ENCODE data around the gene CLCN1. TPM values are rescaled to one million over a fixed set of nuclear protein-coding genes. Genes with fewer than 3 reads are reported as not detected.

CLCN1 gene
- total RNA-seq, 1 donor from 2014 or later, result not detected

DNA sequence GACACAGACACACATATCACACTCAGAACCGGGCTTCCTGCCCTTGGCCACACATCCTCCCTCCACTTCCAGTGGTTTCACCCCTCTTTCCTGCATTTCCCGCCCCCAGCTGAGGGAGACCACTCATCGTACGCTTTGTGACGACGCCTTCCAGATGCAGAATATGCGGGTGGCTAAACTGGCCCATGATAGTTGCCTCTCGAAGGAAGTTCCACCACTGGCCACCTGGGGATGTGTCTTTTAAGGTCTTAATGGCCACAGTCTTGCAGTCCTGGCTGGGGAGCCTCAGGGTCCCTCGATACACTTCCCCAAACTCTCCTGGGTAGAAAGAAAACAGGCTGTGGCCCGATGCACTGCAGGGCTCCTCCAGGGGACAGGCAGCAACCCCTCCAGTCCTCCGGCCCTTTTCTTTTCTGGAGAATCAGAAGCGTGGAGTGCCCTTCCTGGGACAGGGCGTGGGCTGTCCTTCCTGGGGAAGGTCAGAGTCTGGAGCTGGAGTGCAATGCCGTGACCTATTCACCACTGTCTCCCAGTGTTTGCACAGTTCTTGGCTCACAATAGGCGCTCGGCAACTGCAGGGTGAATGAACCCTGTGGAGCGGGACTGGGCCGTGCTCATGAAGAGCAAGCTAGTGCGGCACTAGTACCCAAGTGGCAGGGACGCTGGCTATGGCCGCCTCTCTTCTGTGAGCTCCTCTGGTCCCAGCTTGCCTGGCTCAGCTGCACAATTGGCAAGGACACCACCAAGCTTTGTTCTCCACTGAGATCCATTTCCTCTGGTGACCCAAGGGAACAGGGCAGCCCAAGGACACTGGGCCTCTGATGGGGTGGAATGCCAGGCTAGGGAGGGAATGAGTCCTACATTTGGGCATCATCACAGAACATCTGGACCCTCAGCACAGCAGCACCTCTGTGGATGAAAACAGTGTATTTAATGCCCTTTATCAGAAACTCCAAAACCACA, 79.6 kb downstream of the CLCN1 start:
- DNase-seq (ENCODE audit: low spot score) (peak; percentile 95), ATAC-seq (peak; percentile 75)

DNA sequence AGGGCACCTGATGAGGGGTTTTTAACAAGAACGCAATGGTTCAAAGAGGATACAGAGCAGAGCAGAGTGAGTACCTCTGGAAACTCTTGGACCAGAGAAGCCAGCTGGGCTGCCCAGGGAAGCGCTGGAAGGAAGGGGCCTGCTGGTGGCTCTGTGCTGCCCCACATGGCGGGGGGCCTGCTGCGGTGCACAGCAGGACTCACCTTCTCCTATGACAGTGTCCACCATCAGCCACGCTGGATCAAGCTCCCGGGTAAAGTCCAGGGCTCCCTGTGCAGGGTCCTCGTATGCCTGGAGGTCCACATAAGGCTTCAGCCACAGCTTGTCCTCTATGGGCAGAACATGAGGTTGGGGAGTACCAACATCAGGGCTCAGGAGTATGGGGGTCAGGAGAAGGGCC, 80.3 kb downstream of the CLCN1 start:
- DNase-seq (ENCODE audit: low spot score) (no peak), ATAC-seq (peak; percentile 1)

DNA sequence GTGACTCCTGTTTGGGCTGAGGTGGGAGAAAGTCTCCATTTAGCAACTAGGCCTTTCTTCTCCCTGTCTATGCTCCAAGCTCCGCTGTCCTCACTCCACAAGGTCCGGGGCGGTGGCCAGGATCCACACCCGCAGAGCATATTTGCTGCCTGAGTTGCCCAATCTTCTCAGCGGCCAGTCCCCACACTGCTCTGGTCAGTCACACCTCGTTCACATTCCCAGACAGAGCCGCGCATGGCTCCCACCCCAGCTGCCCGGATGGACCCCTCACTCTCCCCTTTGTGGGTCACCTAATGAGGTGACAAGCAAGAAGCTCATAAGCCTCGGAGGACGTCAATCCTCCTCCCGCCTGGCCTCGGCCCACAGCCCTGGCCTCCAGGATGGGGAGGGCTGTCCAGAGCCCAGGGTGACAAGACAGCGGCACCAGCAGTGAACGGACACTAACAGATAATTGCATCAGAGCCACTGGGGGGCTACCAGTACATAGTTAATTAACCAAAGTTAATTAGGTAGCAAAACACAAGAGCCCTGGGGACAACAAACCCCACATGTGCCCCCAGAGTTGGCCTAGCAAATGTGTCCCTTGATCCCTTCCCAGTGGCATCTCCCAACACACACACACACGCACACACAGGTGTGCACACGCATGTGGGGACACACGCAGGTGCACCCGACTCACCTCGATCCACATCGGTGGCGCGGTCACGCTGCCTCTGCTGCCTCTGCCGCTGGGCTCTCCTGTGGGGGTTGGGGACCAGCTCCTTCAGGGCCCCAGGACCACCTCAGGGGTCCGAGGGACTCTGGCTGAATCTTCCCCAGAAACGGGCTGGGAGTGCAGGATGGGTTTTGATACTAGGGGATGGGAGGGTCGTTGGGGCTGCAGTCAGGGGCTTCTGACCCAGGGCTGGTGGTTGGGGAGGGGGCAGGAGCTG, 81.0 kb downstream of the CLCN1 start:
- peak; percentile 90 for DNase-seq (ENCODE audit: low spot score)
- peak; percentile 71 for ATAC-seq

DNA sequence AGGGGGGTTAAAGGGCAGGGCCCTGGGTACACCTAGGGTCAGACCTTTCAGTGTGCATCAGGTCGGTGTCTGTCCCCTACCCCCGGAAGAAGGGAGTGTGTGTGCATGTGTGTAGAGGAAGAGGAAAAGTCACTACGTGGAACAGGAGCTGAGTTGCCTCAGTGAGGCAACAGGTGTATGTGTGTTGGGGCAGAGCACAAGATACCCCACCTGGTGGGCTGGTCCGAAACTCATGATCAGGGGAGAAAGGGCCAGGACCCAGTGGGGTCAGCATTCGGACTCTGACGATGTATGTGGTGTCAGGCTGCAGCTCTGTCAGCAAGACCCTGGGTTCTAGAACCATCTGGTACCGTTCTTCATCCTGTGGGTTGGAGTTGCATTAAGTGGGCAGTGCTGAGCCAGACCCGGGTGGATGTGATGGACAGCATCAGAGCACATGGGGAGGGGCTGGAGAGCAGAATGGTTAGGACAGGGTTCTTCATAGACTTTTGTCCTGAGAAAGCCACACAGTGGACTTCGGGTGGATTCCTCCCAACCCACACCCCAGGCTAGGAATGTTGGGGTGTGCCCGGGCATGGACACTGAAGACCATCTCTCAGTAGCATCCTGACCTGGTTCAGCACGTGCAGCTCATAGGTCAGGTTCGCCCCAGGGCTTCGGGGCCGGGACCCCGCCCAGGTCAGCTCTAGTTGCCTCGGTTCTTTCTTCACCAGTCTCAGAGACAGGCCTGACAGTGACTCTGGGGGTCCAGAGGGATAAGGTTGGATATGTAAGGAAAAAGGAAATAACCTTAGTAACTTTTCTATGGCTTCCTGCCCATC, 82.0 kb downstream of the CLCN1 start:
- no peak for ATAC-seq
- no peak for DNase-seq (ENCODE audit: low spot score)

DNA sequence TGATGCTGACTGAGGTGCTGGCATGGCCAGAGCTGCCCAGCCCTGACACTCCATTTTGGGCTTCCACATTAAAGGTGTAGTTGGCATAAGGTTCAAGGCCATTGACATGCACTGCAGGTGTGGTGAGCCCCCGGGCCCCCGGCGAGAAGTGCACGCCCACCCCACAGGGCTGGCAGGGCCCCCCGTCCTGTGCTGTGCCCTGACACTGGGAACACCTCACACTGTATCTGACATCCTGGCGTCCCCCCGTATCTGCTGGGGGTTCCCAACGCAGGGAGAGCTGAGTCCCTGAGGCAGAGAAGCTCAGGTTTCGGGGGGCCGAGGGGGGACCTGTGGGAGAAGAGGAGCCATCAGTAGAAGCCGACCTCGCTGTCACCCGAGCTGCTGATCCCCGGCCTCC, 82.7 kb downstream of the CLCN1 start:
- no peak for ATAC-seq
- DNase-seq (ENCODE audit: low spot score), result no peak

DNA sequence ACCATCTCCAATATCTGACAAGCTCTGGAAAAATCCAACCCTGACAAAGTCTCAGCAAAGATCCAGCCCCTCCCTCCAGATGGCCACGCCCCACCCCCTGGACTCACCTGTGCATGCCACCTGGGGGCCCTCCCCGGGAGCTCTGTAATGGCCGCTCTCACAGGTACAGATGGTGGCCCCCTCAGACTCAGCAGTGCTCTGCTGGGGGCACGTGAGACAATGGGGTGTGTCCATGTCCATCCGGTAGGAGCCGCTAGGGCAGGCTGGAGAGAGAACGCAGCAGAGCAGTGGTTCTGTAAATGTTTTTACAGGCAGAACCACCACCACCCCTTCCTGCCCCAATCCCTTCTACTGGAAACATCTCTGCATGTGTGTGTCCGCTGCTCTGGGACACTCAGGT, 83.2 kb downstream of the CLCN1 start:
- DNase-seq (ENCODE audit: low spot score), result no peak
- no peak for ATAC-seq

DNA sequence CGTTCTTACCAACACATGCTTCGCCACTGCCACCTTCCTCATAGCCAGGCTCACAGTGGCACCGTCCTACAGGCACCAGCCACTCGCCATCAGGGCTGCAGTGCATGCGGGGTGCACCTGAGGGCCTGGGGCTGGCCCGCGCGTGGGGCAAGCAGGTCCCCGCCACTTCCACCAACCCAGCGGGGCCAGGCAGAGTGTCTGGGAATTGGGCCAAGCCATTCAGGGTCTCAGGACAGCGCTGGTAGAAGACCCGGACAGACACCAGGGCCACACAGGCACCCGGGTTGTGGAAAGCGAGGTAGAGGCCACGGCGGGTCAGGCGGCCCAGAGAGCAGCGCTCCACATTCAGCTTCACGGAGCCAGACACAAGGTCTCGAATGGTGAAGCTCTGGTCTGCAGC, 83.7 kb downstream of the CLCN1 start:
- DNase-seq (ENCODE audit: low spot score) (no peak), ATAC-seq (no peak)

DNA sequence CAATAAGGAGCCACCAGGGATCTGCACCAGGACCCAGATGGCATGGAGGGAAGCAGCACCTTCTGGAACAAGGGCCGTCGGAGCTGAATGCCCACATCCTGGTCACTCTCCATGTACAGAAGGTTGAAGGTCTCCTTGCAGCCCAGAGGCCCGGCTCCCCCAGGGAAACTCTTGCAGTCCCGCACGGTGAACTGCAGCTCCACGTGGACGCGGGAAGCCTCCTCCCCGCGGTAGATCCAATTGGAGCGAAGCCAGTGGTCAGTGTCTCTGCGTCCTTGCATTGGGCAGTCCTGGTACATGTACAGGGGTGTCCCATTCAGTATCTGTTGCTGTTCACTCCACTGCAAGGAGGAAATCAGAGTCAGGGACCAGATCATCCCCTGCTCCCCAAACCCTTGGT, 85.4 kb downstream of the CLCN1 start:
- ATAC-seq (no peak), DNase-seq (ENCODE audit: low spot score) (no peak)

Other genes starting within 250 kb of the CLCN1 start
- gene PIP, start 184.0 kb upstream of the CLCN1 start, total RNA-seq, result not detected
- gene TAS2R39, start 132.7 kb upstream of the CLCN1 start, total RNA-seq, result not detected
- gene TAS2R40, start 94.1 kb upstream of the CLCN1 start, total RNA-seq, result not detected
- gene GSTK1, start 52.7 kb upstream of the CLCN1 start, total RNA-seq, result 261 TPM
- gene TMEM139, start 31.2 kb upstream of the CLCN1 start, total RNA-seq, result 22.0 TPM
- 8.4 TPM for gene CASP2, start 27.8 kb upstream of the CLCN1 start, total RNA-seq
- gene FAM131B, start 46.6 kb downstream of the CLCN1 start, total RNA-seq, result 0.38 TPM
- 33.8 TPM for gene ZYX, start 65.2 kb downstream of the CLCN1 start, total RNA-seq
- 39.6 TPM for gene EPHA1, start 92.7 kb downstream of the CLCN1 start, total RNA-seq
- gene TAS2R60, start 127.3 kb downstream of the CLCN1 start, total RNA-seq, result 0.38 TPM
- gene TAS2R41, start 161.8 kb downstream of the CLCN1 start, total RNA-seq, result 0.45 TPM

Measured in left lobe of liver (tissue), 2 donors.